Common myeloid progenitor, CD34-positive (primary cell): ENCODE data around the gene NPAS3.

Source experiments
- CTCF ChIA-PET: fragments of 350-600 bp; sonication (Branson Sonifier 250); formaldehyde crosslinking; loops from one replicate; lab custom pipeline; 2021; ENCODE audit warnings: antibody characterized with exemption; lab: Charles Lee
- POLR2A ChIA-PET: fragments of 350-600 bp; sonication (Branson Sonifier 250); formaldehyde crosslinking; loops from one replicate; lab custom pipeline; 2021; ENCODE audit warnings: antibody characterized with exemption; lab: Charles Lee
- DNase-seq, 3 donors: peaks; one replicate each; pipeline versions ENCODE4 v3.0.0 to v3.0.0-alpha.2; 2013
- H3K27ac ChIP-seq, 2 experiments: 1 replicate in 1 of 2; 2 replicates in 1 of 2; pipeline ENCODE4 v1.7.0; 2013; ENCODE audit warnings: inconsistent platforms in 2 of 2, low read length in 2 of 2, mild to moderate bottlenecking in 2 of 2, low read depth in 1 of 2, moderate library complexity in 1 of 2; ENCODE audit not compliant: severe bottlenecking in 2 of 2, insufficient read depth in 1 of 2, poor library complexity in 1 of 2
- H3K27me3 ChIP-seq, 5 experiments: replicated peaks in 2 of 5; 1 replicate in 3 of 5; 2 replicates in 2 of 5; pipeline versions ENCODE4 v1.6.1 to v1.7.0; 2013; ENCODE audit warnings: low read length in 4 of 5, mild to moderate bottlenecking in 2 of 5, moderate library complexity in 2 of 5, inconsistent platforms in 1 of 5; ENCODE audit not compliant: insufficient read depth in 5 of 5, control insufficient read depth in 4 of 5
- H3K36me3 ChIP-seq, 4 experiments: 1 replicate in 2 of 4; 2 replicates in 2 of 4; pipeline versions ENCODE4 v1.6.1 to v1.7.0; 2013; ENCODE audit warnings: low read length in 3 of 4, control low read depth in 1 of 4, mild to moderate bottlenecking in 1 of 4; ENCODE audit not compliant: control insufficient read depth in 4 of 4, insufficient read depth in 4 of 4
- H3K4me1 ChIP-seq, 4 experiments: 1 replicate in 3 of 4; 2 replicates in 1 of 4; pipeline versions ENCODE4 v1.6.1 to v1.7.1; 2013; ENCODE audit warnings: low read length in 3 of 4, mild to moderate bottlenecking in 3 of 4, control low read depth in 1 of 4, inconsistent platforms in 1 of 4, moderate library complexity in 1 of 4; ENCODE audit not compliant: control insufficient read depth in 4 of 4, insufficient read depth in 4 of 4; ENCODE audit errors: control extremely low read depth in 1 of 4
- H3K4me3 ChIP-seq, 7 experiments: 1 replicate in 4 of 7; 2 replicates in 3 of 7; pipeline versions ENCODE4 v1.5.1 to v1.7.0; 2013; ENCODE audit warnings: mild to moderate bottlenecking in 7 of 7, low read length in 6 of 7, moderate library complexity in 6 of 7, inconsistent platforms in 2 of 7, low read depth in 2 of 7, control low read depth in 1 of 7; ENCODE audit not compliant: insufficient read depth in 4 of 7, control insufficient read depth in 1 of 7; ENCODE audit errors: extremely low read depth in 1 of 7
- H3K9me3 ChIP-seq, 5 experiments: 1 replicate in 4 of 5; 2 replicates in 1 of 5; pipeline versions ENCODE4 v1.6.1 to v1.7.1; 2013; ENCODE audit warnings: low read length in 4 of 5, mild to moderate bottlenecking in 2 of 5, inconsistent platforms in 1 of 5, low read depth in 1 of 5, moderate library complexity in 1 of 5; ENCODE audit not compliant: control insufficient read depth in 4 of 5, insufficient read depth in 2 of 5; ENCODE audit errors: control extremely low read depth in 1 of 5
- WGBS: methylation state at CpG from one replicate; pipeline ENCODE4 v1.1.5; 2013; ENCODE audit not compliant: insufficient coverage; 5-methylcytosine and 5-hydroxymethylcytosine counted together

Gene NPAS3

GRCh38 chr14:32932914-32933628 lies 5.6 kb upstream of the NPAS3 start:
- Histone ChIP-seq H3K9me3 (peaks cover 0 to 2% (median 0%) of the 10 kb centered on the region in 5 experiments), H3K4me3 (peak overlapping the region in 6 of 7 experiments; percentile 24 to 62 (median 42)), H3K27ac (no peak overlapping the region), H3K36me3 (no peaks in the 10 kb centered on the region), H3K27me3 (peaks cover 18 to 83% (median 54%) of the 10 kb centered on the region in 5 experiments), H3K4me1 (peaks cover 0 to 33% (median 30%) of the 10 kb centered on the region in 4 experiments)
- DNase-seq, result peak in 1 of 3 donors; percentile 31
- POLR2A ChIA-PET, result no interaction called here
- WGBS, result 0% methylated on average over 46 of the region's 59 CpGs
- CTCF ChIA-PET, result no interaction called here

GRCh38 chr14:32933629-32934072 lies 5.0 kb upstream of the NPAS3 start:
- peak in 2 of 3 donors; percentile 65 to 80 for DNase-seq
- peaks cover 0 to 37% (median 33%) of the 10 kb centered on the region in 4 experiments for H3K4me1 ChIP-seq
- no peaks in the 10 kb centered on the region for H3K36me3 ChIP-seq
- ChIA-PET POLR2A (no interaction called here), CTCF (no interaction called here)
- H3K4me3 ChIP-seq, result peak overlapping the region in 6 of 7 experiments; percentile 26 to 62 (median 48)
- no peak overlapping the region for H3K27ac ChIP-seq
- 0% methylated on average over 14 of the region's 19 CpGs for WGBS
- H3K27me3 ChIP-seq, result peaks cover 18 to 87% (median 54%) of the 10 kb centered on the region in 5 experiments
- peaks cover 0 to 2% (median 0%) of the 10 kb centered on the region in 5 experiments for H3K9me3 ChIP-seq

GRCh38 chr14:32934073-32934880 lies 4.4 kb upstream of the NPAS3 start:
- Histone ChIP-seq H3K4me3 (peak overlapping the region in 6 of 7 experiments; percentile 26 to 66 (median 50)), H3K9me3 (peaks cover 0 to 2% (median 0%) of the 10 kb centered on the region in 5 experiments), H3K27me3 (peaks cover 18 to 83% (median 54%) of the 10 kb centered on the region in 5 experiments), H3K36me3 (no peaks in the 10 kb centered on the region), H3K27ac (no peak overlapping the region), H3K4me1 (peaks cover 0 to 37% (median 33%) of the 10 kb centered on the region in 4 experiments)
- ChIA-PET POLR2A (no interaction called here), CTCF (no interaction called here)
- WGBS, result 0% methylated on average over 48 of the region's 72 CpGs
- peak in 2 of 3 donors; percentile 55 to 66 for DNase-seq

- 1% methylated on average over 26 of the region's 42 CpGs for WGBS
- ChIA-PET CTCF (no interaction called here), POLR2A (no interaction called here)
- Histone ChIP-seq H3K27me3 (peaks cover 18 to 85% (median 49%) of the 10 kb centered on the region in 5 experiments), H3K36me3 (no peaks in the 10 kb centered on the region), H3K4me3 (peak overlapping the region in 6 of 7 experiments; percentile 26 to 66 (median 48)), H3K4me1 (peaks cover 0 to 42% (median 38%) of the 10 kb centered on the region in 4 experiments), H3K27ac (no peak overlapping the region), H3K9me3 (peaks cover 0 to 2% (median 0%) of the 10 kb centered on the region in 5 experiments)
- DNase-seq, result peak in 2 of 3 donors; percentile 56 to 69
Measured at GRCh38 chr14:32934881-32935633, 3.6 kb upstream of the NPAS3 start.

- CTCF ChIA-PET, result no interaction called here
- no peaks in the 10 kb centered on the region for H3K36me3 ChIP-seq
- H3K27me3 ChIP-seq, result peaks cover 9 to 66% (median 35%) of the 10 kb centered on the region in 5 experiments
- peak overlapping the region; percentile 13 to 76 (median 62) for H3K4me3 ChIP-seq
- POLR2A ChIA-PET, result no interaction called here
- 1% methylated on average over 24 of the region's 80 CpGs for WGBS
- H3K9me3 ChIP-seq, result no peaks in the 10 kb centered on the region
- peak in 2 of 3 donors; percentile 82 to 86 for DNase-seq
- H3K27ac ChIP-seq, result no peak overlapping the region
- peaks cover 0 to 25% (median 21%) of the 10 kb centered on the region in 4 experiments for H3K4me1 ChIP-seq
Measured at GRCh38 chr14:32939254-32940065, 781 bp downstream of the NPAS3 start.

- Histone ChIP-seq H3K27ac (no peak overlapping the region), H3K4me1 (peaks cover 0 to 21% (median 16%) of the 10 kb centered on the region in 4 experiments), H3K9me3 (no peaks in the 10 kb centered on the region), H3K4me3 (peak overlapping the region in 6 of 7 experiments; percentile 46 to 76 (median 62)), H3K36me3 (no peaks in the 10 kb centered on the region), H3K27me3 (peaks cover 6 to 62% (median 31%) of the 10 kb centered on the region in 5 experiments)
- 6% methylated on average over 3 of the region's 13 CpGs for WGBS
- ChIA-PET CTCF (no interaction called here), POLR2A (no interaction called here)
- DNase-seq, result peak in 2 of 3 donors; percentile 30 to 48
Measured at GRCh38 chr14:32940066-32940651, 1.5 kb downstream of the NPAS3 start.
